ENCODE measurements around the gene KCNC3.

The KCNC3 gene

GRCh38 chr19:50311723-50312635 lies 17.2 kb downstream of the KCNC3 start:
- Mint-ChIP-seq H3K4me1 (peaks cover 14% of the 10 kb centered on the region), H3K27me3 (ENCODE audit: low read depth) (peaks cover 91% of the 10 kb centered on the region), H3K27ac (no peak overlapping the region), H3K36me3 (ENCODE audit: low read depth) (no peaks in the 10 kb centered on the region), H3K9me3 (no peaks in the 10 kb centered on the region), H3K4me3 (peak overlapping the region; percentile 62 to 76 (median 64))
- TF ChIP-seq CTCF (IDR thresholded peaks at IDR 0.05; ENCODE audit: unreplicated experiment in 3 of 3): no peak

DNA sequence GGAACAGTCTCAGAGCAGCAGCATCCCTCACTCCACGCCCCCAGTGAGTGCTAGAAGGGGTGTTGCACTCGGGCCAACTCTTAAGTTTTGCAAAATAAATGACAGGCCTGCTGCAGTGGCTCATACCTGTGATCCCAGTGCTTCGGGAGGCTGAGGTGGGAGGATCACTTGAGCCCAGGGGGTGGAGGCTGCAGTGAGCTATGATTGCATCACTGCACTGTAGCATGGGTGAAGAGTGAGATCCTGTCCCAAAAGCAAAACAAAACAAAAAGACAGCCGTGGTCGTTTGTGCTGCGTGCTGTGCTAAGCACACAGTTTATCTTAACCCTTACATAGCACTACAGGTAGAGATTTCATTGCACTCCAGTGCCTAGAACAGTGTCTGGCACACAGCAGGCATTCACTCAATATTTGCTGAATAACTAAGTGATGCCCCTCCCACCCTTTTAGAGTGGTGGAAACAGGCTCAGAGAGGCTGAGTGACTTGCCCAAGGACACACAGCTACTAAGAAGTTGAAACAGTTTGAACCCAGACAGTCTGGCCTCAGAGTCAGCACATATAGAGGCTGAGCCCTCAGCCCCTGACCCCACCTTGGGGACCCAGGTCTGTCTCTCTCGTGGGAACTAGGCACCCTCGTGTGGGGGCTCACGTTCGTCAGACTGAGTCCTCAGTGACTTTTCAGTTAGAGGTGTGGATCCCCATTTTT lies 18.3 kb downstream of the KCNC3 start:
- Mint-ChIP-seq H3K9me3 (no peaks in the 10 kb centered on the region), H3K27ac (no peak overlapping the region), H3K4me3 (peak overlapping the region in 1 of 3 experiments; percentile 50)

DNA sequence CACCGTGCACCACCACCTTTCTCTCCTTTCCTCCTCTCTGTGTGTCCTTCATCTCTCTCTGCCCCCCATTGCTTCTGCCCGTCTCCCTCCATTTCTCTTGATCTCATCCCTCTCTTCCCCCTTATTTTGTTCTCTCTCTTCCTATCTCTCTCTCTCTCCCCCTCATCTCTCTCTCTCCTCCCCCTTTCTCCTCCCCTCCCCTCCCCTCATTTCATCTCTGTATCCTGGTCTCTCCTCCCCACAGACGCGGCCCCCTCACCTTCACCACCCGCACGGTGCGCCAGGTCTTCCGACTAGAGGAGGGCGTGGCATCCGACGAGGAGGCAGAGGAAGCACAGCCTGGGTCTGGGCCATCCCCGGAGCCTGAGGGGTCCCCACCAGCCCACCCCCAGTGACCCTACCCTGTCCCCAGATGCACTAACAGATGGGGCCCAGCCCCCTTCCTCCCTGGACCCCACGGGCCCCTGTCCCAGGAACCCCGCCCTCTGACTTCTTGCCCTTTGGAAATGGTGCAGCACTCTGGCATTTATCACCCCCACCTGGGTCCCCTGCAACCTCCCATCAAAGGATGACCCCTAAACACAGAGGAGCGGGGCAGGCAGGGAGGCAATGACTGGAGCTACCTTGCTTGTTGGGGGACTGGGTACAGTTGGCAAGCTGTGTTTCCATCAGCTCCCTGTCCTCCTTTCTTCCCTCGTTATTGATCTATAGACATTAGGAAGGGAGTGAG lies 19.6 kb downstream of the KCNC3 start:
- Mint-ChIP-seq H3K27me3 (ENCODE audit: low read depth) (peaks cover 74% of the 10 kb centered on the region), H3K4me1 (peaks cover 3% of the 10 kb centered on the region), H3K27ac (no peak overlapping the region), H3K4me3 (no peak overlapping the region), H3K36me3 (ENCODE audit: low read depth) (no peaks in the 10 kb centered on the region), H3K9me3 (no peaks in the 10 kb centered on the region)
- TF ChIP-seq CTCF (IDR thresholded peaks at IDR 0.05; ENCODE audit: unreplicated experiment in 3 of 3): no peak

More for the DNA sequence above, 18.3 kb downstream of the KCNC3 start:
- Mint-ChIP-seq H3K36me3 (ENCODE audit: low read depth) (no peaks in the 10 kb centered on the region), H3K4me1 (peaks cover 14% of the 10 kb centered on the region), H3K27me3 (ENCODE audit: low read depth) (peaks cover 87% of the 10 kb centered on the region)
- TF ChIP-seq CTCF (IDR thresholded peaks at IDR 0.05; ENCODE audit: unreplicated experiment in 3 of 3): no peak

GRCh38 chr19:50308991-50309390 lies 20.2 kb downstream of the KCNC3 start:
- H3K4me1 Mint-ChIP-seq: peaks cover 3% of the 10 kb centered on the region
- no peak overlapping the region for H3K4me3 Mint-ChIP-seq
- no peaks in the 10 kb centered on the region for H3K36me3 Mint-ChIP-seq (ENCODE audit: low read depth)
- no peak overlapping the region for H3K27ac Mint-ChIP-seq
- H3K27me3 Mint-ChIP-seq (ENCODE audit: low read depth): peaks cover 68% of the 10 kb centered on the region
- H3K9me3 Mint-ChIP-seq: no peaks in the 10 kb centered on the region
- TF ChIP-seq CTCF (IDR thresholded peaks at IDR 0.05; ENCODE audit: unreplicated experiment in 3 of 3): no peak

DNA sequence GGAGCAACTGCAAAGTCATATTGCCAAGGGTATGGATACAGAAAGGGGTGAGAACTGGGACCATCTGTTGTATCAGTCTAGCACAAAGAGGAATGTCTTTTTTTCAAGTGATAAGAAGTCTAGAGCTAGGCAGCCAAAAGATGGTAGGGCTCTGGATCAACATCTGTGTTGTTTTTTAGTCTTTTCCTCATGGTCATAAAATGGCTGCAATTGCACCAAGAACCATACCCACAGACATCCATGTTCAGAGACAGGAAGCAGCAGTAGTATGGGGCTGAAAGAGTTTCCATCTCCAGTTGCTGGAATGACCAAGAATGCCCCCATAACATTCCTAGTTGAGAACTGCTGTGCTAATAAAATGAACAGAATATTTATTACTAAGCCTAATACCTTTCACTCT lies 25.6 kb downstream of the KCNC3 start:
- Mint-ChIP-seq H3K9me3 (no peaks in the 10 kb centered on the region), H3K27me3 (ENCODE audit: low read depth) (peaks cover 19% of the 10 kb centered on the region), H3K4me3 (no peak overlapping the region), H3K36me3 (ENCODE audit: low read depth) (peaks cover 8% of the 10 kb centered on the region), H3K4me1 (no peaks in the 10 kb centered on the region), H3K27ac (no peak overlapping the region)
- no peak for TF ChIP-seq CTCF (IDR thresholded peaks at IDR 0.05; ENCODE audit: unreplicated experiment in 3 of 3)

Data from nephron (organoid).